ENCODE results near the gene IQCE.

IQCE gene

DNA sequence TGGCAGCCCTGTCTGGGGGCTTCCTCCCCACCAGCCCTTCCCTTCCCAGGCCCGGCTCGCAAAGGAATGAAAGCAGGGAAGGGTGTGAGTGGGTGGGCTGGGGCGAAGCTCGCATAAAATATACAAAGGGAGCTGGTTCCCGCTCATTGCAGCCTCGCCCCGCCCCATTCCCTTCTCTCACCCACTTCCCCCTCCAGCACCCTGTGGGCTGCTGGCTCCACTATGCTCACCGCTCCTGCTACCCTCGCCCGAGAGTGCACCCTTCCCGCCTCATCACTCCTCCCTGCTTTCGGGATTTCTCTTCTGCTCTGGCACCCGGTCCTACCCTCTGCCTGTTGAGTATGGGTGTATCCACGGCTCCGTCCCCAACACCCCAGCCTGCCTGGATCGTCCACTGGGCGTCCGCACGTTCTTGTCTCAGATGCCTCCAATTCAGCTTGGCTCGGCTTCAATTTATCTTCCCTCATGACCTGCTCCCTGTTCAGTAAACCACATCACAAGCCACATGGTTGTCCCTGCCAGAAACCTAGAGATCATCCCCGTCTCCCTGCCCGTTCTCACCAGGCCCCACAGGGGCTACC lies 58.6 kb downstream of the IQCE start:
- Histone ChIP-seq H3K79me2 (ENCODE audit: insufficient read depth, low read length) (no peaks in the 10 kb centered on the region), H4K20me1 (ENCODE audit: insufficient read depth, low read length) (no peaks in the 10 kb centered on the region), H3K4me2 (ENCODE audit: low read length) (no peak overlapping the region), H3K36me3 (ENCODE audit: insufficient read depth, low read length) (no peaks in the 10 kb centered on the region), H3K4me1 (ENCODE audit: insufficient read depth, low read length, severe bottlenecking) (peaks cover 27% of the 10 kb centered on the region), H3K27me3 (ENCODE audit: insufficient read depth, low read length) (no peaks in the 10 kb centered on the region; the same call in 1 of the 2 replicates), H3K4me3 (ENCODE audit: low read depth, low read length, poor library complexity, severe bottlenecking) (no peak overlapping the region), H3K9ac (ENCODE audit: low read length) (no peak overlapping the region), H3K9me2 (ENCODE audit: low read depth, low read length) (no peaks in the 10 kb centered on the region), H2AFZ (ENCODE audit: low read length) (no peak overlapping the region), H3K9me3 (ENCODE audit: low read length) (no peaks in the 10 kb centered on the region), H3F3A (ENCODE audit: insufficient read depth, low read length) (peaks cover 6% of the 10 kb centered on the region; the same call in 1 of the 2 replicates), H3K27ac (ENCODE audit: low read depth, low read length, poor library complexity, severe bottlenecking) (no peak overlapping the region)
- TF ChIP-seq, protein P1, sequence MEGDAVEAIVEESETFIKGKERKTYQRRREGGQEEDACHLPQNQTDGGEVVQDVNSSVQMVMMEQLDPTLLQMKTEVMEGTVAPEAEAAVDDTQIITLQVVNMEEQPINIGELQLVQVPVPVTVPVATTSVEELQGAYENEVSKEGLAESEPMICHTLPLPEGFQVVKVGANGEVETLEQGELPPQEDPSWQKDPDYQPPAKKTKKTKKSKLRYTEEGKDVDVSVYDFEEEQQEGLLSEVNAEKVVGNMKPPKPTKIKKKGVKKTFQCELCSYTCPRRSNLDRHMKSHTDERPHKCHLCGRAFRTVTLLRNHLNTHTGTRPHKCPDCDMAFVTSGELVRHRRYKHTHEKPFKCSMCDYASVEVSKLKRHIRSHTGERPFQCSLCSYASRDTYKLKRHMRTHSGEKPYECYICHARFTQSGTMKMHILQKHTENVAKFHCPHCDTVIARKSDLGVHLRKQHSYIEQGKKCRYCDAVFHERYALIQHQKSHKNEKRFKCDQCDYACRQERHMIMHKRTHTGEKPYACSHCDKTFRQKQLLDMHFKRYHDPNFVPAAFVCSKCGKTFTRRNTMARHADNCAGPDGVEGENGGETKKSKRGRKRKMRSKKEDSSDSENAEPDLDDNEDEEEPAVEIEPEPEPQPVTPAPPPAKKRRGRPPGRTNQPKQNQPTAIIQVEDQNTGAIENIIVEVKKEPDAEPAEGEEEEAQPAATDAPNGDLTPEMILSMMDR (IDR thresholded peaks at IDR 0.05; ENCODE audit: low read length): no peak
- TF ChIP-seq EZH2 (IDR thresholded peaks at IDR 0.05; ENCODE audit: borderline replicate concordance, low read length): no peak

- Histone ChIP-seq H3F3A (ENCODE audit: insufficient read depth, low read length) (peaks cover 5% of the 10 kb centered on the region; the same call in 1 of the 2 replicates), H3K27me3 (ENCODE audit: insufficient read depth, low read length) (no peaks in the 10 kb centered on the region; the same call in 1 of the 2 replicates), H2AFZ (ENCODE audit: low read length) (no peak overlapping the region), H3K27ac (ENCODE audit: low read depth, low read length, poor library complexity, severe bottlenecking) (no peak overlapping the region), H3K79me2 (ENCODE audit: insufficient read depth, low read length) (no peaks in the 10 kb centered on the region), H3K4me2 (ENCODE audit: low read length) (no peak overlapping the region), H3K9me3 (ENCODE audit: low read length) (no peaks in the 10 kb centered on the region), H3K9ac (ENCODE audit: low read length) (no peak overlapping the region), H3K4me3 (ENCODE audit: low read depth, low read length, poor library complexity, severe bottlenecking) (no peak overlapping the region), H4K20me1 (ENCODE audit: insufficient read depth, low read length) (no peaks in the 10 kb centered on the region), H3K9me2 (ENCODE audit: low read depth, low read length) (no peaks in the 10 kb centered on the region), H3K4me1 (ENCODE audit: insufficient read depth, low read length, severe bottlenecking) (peaks cover 10% of the 10 kb centered on the region), H3K36me3 (ENCODE audit: insufficient read depth, low read length) (no peaks in the 10 kb centered on the region)
- no peak for TF ChIP-seq EZH2 (IDR thresholded peaks at IDR 0.05; ENCODE audit: borderline replicate concordance, low read length)
- TF ChIP-seq, protein P1 (IDR thresholded peaks at IDR 0.05; ENCODE audit: low read length): no peak
Measured at GRCh38 chr7:2619116-2619515, 60.3 kb downstream of the IQCE start.

- Histone ChIP-seq H2AFZ (ENCODE audit: low read length) (no peak overlapping the region), H4K20me1 (ENCODE audit: insufficient read depth, low read length) (no peaks in the 10 kb centered on the region), H3K9ac (ENCODE audit: low read length) (no peak overlapping the region), H3F3A (ENCODE audit: insufficient read depth, low read length) (no peaks in the 10 kb centered on the region), H3K4me2 (ENCODE audit: low read length) (no peak overlapping the region), H3K79me2 (ENCODE audit: insufficient read depth, low read length) (no peaks in the 10 kb centered on the region), H3K27ac (ENCODE audit: low read depth, low read length, poor library complexity, severe bottlenecking) (no peak overlapping the region), H3K4me1 (ENCODE audit: insufficient read depth, low read length, severe bottlenecking) (no peaks in the 10 kb centered on the region), H3K4me3 (ENCODE audit: low read depth, low read length, poor library complexity, severe bottlenecking) (no peak overlapping the region), H3K36me3 (ENCODE audit: insufficient read depth, low read length) (no peaks in the 10 kb centered on the region), H3K27me3 (ENCODE audit: insufficient read depth, low read length) (no peaks in the 10 kb centered on the region; the same call in 1 of the 2 replicates), H3K9me2 (ENCODE audit: low read depth, low read length) (no peaks in the 10 kb centered on the region), H3K9me3 (ENCODE audit: low read length) (no peaks in the 10 kb centered on the region)
- TF ChIP-seq EZH2 (IDR thresholded peaks at IDR 0.05; ENCODE audit: borderline replicate concordance, low read length): no peak
- TF ChIP-seq, protein P1 (IDR thresholded peaks at IDR 0.05; ENCODE audit: low read length): no peak
Measured at GRCh38 chr7:2621061-2621828, 62.5 kb downstream of the IQCE start.
